Uterus (tissue), 2 donors: ENCODE results near the gene RAB11FIP4.

Experiments
- POLR2A ChIP-seq, 2 donors: fragments of 450-650 bp; IDR thresholded peaks; one replicate each; pipeline ENCODE4 v1.6.1; 2016; ENCODE audit warnings: antibody characterized with exemption in 2 of 2, mild to moderate bottlenecking in 1 of 2, moderate library complexity in 1 of 2
- TF ChIP-seq, protein P1 (sequence below), 4 experiments: fragments of 200-600 bp in 2 of 4; fragments of 450-650 bp in 2 of 4; sonication (generic) in 2 of 4; IDR thresholded peaks; one replicate each; pipeline ENCODE4 v1.5.1; 2016 to 2019; ENCODE audit warnings: antibody characterized with exemption in 4 of 4, mild to moderate bottlenecking in 2 of 4, moderate library complexity in 1 of 4

DNA sequence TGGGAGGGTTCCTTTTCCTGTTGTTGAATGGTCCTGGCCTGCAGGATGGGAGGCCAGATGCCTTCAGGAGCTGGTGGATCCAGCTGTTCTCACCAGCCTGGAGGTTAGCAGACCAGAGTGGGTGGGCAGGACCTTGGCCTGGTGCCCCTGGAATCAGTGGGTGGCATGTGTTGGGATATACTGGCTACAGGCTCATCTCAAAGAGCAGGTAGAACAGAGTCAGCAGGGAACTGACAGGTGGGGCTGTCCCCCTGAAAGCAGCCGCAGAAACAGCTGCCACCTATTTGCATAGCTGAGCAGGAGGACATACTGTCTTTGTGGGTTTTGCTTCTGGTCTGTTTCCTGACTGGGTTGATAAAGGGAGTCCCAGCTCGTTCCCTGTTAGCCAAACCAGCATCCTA lies 144.1 kb downstream of the RAB11FIP4 start:
- no peak for TF ChIP-seq POLR2A (IDR thresholded peaks at IDR 0.05)
- TF ChIP-seq, protein P1, sequence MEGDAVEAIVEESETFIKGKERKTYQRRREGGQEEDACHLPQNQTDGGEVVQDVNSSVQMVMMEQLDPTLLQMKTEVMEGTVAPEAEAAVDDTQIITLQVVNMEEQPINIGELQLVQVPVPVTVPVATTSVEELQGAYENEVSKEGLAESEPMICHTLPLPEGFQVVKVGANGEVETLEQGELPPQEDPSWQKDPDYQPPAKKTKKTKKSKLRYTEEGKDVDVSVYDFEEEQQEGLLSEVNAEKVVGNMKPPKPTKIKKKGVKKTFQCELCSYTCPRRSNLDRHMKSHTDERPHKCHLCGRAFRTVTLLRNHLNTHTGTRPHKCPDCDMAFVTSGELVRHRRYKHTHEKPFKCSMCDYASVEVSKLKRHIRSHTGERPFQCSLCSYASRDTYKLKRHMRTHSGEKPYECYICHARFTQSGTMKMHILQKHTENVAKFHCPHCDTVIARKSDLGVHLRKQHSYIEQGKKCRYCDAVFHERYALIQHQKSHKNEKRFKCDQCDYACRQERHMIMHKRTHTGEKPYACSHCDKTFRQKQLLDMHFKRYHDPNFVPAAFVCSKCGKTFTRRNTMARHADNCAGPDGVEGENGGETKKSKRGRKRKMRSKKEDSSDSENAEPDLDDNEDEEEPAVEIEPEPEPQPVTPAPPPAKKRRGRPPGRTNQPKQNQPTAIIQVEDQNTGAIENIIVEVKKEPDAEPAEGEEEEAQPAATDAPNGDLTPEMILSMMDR (IDR thresholded peaks at IDR 0.05) = no peak
